HG03159 (cell line): ENCODE measurements around the gene RGS19.
"Not testable (repeated sequence)": the region's sequence is repeated elsewhere in the genome, so short reads cannot be mapped to it uniquely, and the experiment has no call there.

ENCODE experiments used
- ATAC-seq: cut with Tn5 transposase; IDR thresholded peaks from one replicate; pipeline ENCODE4 v1.9.1; 2021; ENCODE audit warnings: mild to moderate bottlenecking, moderate library complexity; ENCODE audit not compliant: unreplicated experiment

RGS19 gene, protein sequence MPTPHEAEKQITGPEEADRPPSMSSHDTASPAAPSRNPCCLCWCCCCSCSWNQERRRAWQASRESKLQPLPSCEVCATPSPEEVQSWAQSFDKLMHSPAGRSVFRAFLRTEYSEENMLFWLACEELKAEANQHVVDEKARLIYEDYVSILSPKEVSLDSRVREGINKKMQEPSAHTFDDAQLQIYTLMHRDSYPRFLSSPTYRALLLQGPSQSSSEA

GRCh38 chr20:64079273-64080012 lies at the start of gene RGS19:
Gene RGS19 (minus strand): TSS chr20:64079518. CDS start chr20:64076886, 2,632 bp downstream.
- peak; percentile 42 for ATAC-seq

DNA sequence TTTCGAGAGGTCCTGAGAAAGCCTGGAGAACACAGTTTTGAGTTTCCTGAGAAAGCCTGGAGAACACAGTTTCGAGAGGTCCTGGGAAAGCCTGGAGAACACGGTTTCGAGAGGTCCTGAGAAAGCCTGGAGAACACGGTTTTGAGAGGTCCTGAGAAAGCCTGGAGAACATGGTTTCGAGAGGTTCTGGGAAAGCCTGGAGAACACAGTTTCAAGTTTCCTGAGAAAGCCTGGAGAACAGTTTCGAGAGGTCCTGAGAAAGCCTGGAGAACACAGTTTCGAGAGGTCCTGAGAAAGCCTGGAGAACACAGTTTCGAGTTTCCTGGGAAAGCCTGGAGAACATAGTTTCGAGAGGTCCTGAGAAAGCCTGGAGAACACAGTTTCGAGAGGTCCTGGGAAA lies 44.2 kb upstream of the RGS19 start:
- ATAC-seq, result not testable (repeated sequence)

DNA sequence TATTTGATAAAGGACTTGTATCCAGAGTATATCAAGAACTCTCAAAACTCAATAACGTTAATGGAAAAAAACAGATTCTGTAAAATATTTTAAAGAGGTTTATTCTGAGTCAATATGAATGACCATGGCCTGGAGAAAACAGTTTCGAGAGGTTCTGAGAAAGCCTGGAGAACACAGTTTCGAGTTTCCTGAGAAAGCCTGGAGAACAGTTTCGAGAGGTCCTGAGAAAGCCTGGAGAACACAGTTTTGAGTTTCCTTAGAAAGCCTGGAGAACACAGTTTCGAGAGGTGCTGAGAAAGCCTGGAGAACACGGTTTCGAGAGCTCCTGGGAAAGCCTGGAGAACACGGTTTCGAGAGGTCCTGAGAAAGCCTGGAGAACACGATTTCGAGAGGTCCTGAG lies 43.6 kb upstream of the RGS19 start:
- not testable (repeated sequence) for ATAC-seq

DNA sequence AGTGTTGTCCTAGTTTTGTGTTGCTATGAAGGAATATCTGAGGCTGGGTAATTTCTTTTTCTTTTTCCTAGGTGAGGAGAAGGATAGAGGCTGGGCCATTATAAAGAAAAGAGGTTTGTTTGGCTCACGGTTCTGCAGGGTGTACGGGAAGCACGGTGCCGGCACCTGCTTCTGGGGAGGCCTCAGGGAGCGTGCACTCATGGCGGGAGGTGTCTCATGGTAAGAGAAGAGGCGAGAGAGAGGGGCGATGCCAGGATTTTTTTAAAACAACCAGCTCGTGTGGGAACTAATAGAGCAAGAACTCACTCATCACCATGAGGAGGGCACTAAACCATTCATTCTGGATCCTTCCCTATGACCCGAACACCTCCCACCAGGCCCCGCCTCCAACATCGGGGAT lies 42.3 kb upstream of the RGS19 start:
- no peak for ATAC-seq

DNA sequence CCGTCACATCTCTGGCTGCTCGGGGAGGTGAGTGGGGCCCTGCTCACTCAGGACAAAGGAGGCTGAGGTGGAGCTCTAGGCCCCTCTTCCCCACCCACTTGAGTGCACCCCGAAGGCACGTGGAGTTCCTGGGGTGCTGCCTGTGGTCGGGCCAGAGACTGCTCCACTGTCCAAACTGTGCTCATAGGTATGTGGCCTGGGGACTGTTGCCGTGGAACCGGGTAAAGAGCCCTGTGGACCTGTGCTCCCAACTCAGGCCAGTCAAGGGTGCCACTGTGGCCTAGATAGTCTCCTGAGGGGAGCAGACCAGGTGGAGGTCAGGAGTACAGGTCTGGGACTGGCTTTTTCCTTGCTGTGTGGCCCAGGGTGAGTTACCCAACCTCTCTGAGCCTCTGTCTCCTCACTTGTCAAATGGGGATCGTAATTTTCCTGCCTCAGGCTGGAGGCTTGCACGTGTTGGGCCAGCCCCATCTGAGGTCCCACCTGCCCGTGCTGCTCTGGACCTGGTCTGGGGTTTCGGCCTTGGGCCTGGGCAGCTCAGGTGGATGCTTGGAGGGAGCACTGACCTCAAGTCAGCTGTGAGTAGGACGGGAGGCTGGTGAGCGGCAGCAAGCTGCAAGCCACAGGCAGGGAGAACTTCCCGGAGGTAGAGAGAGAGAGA lies 40.5 kb upstream of the RGS19 start:
- no peak for ATAC-seq

DNA sequence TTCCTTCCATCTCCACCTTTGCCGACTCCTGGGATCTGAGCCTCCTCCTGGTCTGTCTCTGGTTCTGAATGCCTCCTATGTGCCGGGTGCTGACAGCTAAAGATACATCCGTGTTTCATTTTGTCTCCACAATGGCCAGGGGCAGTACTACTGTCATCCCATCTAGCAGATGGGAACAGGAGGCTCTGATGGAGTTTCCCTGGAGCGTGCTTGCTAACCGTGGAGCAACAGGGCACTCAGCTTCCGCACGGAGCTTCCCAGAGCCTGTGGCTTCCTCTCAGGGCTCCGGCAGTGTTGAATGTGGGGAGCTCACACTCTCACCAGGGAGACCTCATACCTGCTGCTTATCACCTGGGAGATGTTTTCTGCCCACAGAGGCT lies 40.0 kb upstream of the RGS19 start:
- ATAC-seq, result no peak

DNA sequence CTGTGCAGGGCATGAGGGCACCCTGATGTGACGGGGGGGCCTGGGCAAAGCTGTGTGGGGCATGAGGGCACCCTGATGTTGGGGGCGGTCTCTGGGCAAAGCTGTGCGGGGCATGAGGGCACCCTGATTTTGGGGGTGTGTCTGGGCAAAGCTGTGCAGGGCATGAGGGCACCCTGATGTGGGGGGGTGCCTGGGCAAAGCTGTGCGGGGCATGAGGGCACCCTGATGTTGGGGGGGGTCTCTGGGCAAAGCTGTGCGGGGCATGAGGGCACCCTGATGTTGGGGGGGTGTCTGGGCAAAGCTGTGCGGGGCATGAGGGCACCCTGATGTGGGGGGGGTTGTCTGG lies 38.1 kb upstream of the RGS19 start:
- ATAC-seq, result not testable (repeated sequence)

- ATAC-seq, result no peak
These were observed 37.5 kb upstream of the RGS19 start for GRCh38 chr20:64116541-64117431.

DNA sequence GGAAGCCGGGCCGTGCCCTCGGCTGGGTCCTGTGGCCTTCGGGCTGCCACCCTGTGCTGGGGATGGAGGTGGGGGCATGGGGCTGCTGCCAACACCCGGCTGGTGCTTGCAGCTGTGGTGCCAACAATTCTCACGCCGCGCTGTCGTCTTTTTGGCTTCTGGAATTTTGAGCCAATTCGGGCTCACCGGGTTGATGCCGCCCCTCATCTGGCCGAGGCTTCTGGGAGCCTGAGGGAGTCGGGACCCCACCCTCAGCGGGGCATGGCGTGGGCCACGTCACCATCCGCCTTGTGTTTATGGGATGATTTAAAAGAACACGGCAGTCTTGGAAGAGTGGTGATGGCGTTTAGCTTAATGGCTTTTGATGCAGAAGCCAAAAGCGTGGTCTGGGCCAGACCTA lies 36.7 kb upstream of the RGS19 start:
- no peak for ATAC-seq

- ATAC-seq, result no peak
These were observed 36.0 kb upstream of the RGS19 start for GRCh38 chr20:64115171-64115911.

GRCh38 chr20:64114356-64114971 lies 35.1 kb upstream of the RGS19 start:
- ATAC-seq, result no peak

DNA sequence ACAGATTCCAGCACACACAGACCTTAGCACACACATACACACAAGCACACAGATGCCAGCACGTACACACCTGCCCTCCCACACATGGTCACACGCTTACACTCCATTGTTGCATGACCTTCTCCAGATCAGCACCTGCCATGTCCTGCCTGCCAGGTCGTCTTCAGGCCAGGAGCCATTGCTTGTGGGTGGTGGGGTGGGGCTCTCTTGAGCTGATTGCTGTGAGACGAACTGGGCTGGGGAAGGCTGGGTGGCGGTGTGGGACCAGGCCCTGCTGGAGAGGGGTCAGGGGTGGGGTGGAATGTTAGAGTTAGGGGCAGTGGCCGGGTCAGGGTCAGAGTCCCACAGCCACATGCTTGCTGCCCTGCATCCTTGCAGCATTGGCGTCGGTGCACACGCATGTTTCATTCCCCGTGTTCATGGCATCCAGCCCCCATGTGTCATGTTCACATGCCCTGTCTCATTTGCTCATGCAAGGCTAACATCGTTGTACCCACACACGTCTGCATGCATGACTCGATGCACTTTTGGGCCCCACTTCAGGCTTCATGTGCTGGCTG lies 34.6 kb upstream of the RGS19 start:
- no peak for ATAC-seq

DNA sequence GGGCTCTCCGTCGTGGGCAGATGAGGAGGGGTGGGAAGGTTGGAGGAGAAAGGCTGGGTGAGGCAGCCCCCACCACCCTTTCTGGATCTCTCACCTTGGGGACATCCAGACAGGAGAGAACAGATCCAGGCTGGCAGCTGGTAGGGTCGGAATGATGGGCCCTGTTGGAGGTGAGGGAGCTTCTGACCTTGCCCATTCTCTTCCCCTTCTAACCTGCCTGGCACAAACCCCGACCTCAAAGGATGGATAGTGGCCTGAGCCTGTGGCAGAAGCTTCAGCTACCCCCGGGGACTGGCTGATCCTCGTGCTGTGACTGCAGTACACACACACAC lies 34.1 kb upstream of the RGS19 start:
- no peak for ATAC-seq

GRCh38 chr20:64112691-64113443 lies 33.5 kb upstream of the RGS19 start:
- ATAC-seq, result no peak

DNA sequence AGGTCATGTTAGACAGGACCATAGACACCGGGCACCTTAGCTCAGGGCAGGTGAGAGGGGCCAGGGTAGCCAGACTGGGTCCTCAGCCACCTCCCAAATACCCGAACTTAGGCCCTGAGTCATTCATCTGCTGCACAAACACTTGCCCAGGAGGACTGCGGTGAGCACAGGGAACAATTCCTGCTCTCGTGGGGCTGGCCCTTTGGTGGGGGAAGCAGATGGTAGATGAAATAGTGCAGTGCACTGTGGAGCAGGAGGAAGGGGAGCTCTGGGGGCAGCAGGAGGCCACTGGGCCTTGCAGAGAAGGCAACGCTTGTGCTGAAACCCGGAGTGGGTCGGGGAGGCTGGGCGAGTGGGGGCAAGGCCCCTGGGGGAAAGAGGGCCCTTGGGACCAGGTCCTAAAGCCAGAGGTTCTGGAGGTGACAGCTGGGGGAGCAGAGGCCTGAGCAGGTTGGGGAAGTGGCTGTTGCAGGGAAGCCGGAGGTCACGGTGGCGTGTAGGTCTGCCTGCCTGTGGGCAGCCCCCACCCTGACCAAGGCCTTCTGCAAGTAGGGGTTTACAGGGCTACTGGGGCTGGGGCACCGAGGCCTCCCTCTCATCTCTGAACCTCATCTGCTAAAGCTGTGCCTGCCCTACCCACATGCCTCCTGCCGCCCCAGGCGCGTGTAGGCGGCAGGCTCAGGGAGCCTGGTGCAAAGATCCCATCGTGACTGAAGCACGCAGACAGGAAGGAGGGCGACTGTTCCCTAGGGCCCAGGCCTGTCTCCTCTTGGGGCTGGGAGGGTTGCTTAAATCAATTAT lies 32.7 kb upstream of the RGS19 start:
- no peak for ATAC-seq

DNA sequence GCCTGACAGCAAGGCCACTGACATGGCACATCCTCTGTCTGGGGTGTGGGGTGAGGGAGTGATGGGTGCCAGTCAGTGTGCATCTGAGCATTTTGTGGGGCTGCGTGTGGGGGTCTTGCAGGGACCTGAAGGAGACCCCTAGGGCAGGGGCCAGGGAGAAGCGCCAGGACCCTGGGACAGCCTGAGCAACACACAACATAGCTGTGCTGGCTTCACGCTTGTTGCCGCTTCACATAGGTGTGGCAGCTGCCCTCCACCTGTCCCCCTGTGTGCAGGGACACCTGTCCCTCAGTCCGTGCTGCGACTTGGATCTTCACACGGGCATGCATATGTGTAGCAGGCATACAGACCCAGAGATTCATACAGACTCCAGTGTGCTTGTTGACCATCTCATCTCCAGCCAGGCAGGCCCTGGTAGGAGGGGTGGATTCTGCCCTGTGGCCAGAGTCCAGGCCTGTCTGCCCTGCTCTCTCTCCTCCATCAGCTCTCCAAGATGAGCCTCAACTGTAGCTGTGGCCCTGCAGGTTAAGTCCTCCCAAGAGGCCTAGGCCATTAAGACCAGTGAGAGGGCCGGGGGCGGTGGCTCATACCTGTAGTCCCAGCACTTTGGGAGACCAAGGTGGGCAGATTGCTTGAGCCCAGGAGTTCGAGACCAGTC lies 31.2 kb upstream of the RGS19 start:
- ATAC-seq, result no peak

- ATAC-seq, result no peak
These were observed 30.6 kb upstream of the RGS19 start for GRCh38 chr20:64109831-64110391.
